HK-2 (cell line): ENCODE measurements around the gene ZCCHC3.
A peak's percentile ranks its signal among the peaks of the same experiment; 100 is the strongest.

Source experiments
- DNase-seq: peaks from one replicate; pipeline ENCODE4 v3.0.0-alpha.2; 2018; ENCODE audit not compliant: unreplicated experiment

The ZCCHC3 gene

DNA sequence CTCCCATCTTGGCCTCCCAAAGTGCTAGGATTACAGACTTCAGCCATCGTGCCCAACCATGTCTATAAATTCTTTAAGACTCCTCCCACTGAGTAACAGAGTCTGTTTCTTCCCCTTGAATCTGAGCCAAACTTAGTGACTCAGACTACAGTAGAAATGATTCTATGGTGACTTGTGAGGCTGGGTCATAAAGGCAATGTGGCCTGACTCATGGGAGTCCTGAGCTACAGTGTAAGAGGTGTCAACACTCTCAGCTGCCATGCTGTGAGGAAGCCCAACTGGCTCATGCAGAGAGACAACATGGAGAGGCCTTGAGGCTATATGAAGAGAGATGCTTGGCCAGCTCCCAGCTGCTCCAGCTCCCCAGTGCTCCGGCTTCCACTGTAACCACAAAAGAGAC is 44.3 kb downstream of the ZCCHC3 start:
- peak; percentile 71 for DNase-seq

DNA sequence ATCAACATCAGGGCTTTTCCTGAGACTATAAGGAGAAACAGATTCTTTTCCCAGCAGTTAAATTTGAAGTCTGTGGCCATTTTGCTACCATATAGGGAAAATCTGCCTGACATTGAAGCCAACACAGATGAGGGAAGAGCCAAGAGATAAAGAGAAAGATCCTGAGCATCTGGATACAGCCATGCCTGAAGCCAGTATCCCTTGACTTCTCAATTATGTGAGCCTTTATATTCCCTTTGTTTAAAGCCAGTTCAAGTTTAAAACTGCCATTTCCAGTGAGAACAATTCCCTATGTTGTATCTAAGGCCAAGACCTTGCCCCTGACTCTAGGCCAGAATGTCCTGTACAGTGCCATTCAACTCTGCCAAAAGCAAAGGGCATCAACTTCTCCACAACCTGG is 45.7 kb downstream of the ZCCHC3 start:
- DNase-seq = no peak

- no peak for DNase-seq
Measured at GRCh38 chr20:346033-346639, 48.8 kb downstream of the ZCCHC3 start.

GRCh38 chr20:346640-347316 is 49.4 kb downstream of the ZCCHC3 start, which contains the start of gene NRSN2:
Gene NRSN2 (plus strand): TSS chr20:347111. CDS start chr20:349644, 2,533 bp downstream.
- DNase-seq = peak; percentile 73

GRCh38 chr20:347317-347639 is 49.9 kb downstream of the ZCCHC3 start:
- no peak for DNase-seq

- DNase-seq = peak; percentile 99
Measured at GRCh38 chr20:347640-348484, 50.5 kb downstream of the ZCCHC3 start.

- DNase-seq = no peak
Measured at GRCh38 chr20:348972-349841, 51.8 kb downstream of the ZCCHC3 start.
